Lung (tissue), 12 donors: Measurements from ENCODE around the gene CDH4. TPM values are rescaled to one million over a fixed set of nuclear protein-coding genes. Genes with fewer than 3 reads are reported as not detected.

ENCODE experiments used
- ATAC-seq: fragments of 200-7000 bp; cut with Tn5 transposase; one replicate; pipeline ENCODE4 v1.9.1; 2020; ENCODE audit warnings: moderate number of reproducible peaks; ENCODE audit not compliant: insufficient read depth, low FRiP score
- DNase-seq, 3 donors: peaks; one replicate each; pipeline ENCODE4 v3.0.0-alpha.2; 2013 to 2017
- H3K27ac ChIP-seq, 2 donors: one replicate each; pipeline ENCODE4 v1.5.1; 2013; ENCODE audit warnings: mild to moderate bottlenecking in 2 of 2, moderate library complexity in 2 of 2, control low read depth in 1 of 2, inconsistent platforms in 1 of 2, low read depth in 1 of 2, low read length in 1 of 2
- H3K27me3 ChIP-seq, 3 donors: one replicate each; pipeline ENCODE4 v1.5.1; 2013; ENCODE audit warnings: low read length in 2 of 3; ENCODE audit not compliant: control insufficient read depth in 3 of 3, insufficient read depth in 3 of 3
- H3K36me3 ChIP-seq, 4 donors: one replicate each; pipeline ENCODE4 v1.5.1; 2013; ENCODE audit warnings: low read length in 4 of 4, mild to moderate bottlenecking in 1 of 4, moderate library complexity in 1 of 4; ENCODE audit not compliant: control insufficient read depth in 4 of 4, insufficient read depth in 4 of 4
- H3K4me1 ChIP-seq, 5 donors: one replicate each; pipeline ENCODE4 v1.5.1; 2013; ENCODE audit warnings: low read length in 5 of 5, mild to moderate bottlenecking in 2 of 5, moderate library complexity in 1 of 5; ENCODE audit not compliant: control insufficient read depth in 5 of 5, insufficient read depth in 5 of 5
- H3K4me3 ChIP-seq: one replicate; pipeline ENCODE4 v1.5.1; 2013; ENCODE audit warnings: mild to moderate bottlenecking, control low read depth, moderate library complexity
- H3K9ac ChIP-seq, 2 donors: one replicate each; pipeline ENCODE4 v1.5.1; 2013; ENCODE audit warnings: low read length in 2 of 2, control low read depth in 1 of 2; ENCODE audit not compliant: insufficient read depth in 1 of 2
- H3K9me3 ChIP-seq, 4 donors: one replicate each; pipeline ENCODE4 v1.5.1; 2013; ENCODE audit warnings: low read length in 3 of 4, mild to moderate bottlenecking in 1 of 4, moderate library complexity in 1 of 4; ENCODE audit not compliant: control insufficient read depth in 4 of 4, insufficient read depth in 3 of 4
- CTCF ChIP-seq: IDR thresholded peaks from 2 replicates; pipeline ENCODE4 v1.5.1; 2012; ENCODE audit warnings: mild to moderate bottlenecking; ENCODE audit errors: control extremely low read depth, extremely low read depth
- WGBS, 2 donors: extraction: QIAGEN DNeasy Blood & Tissue Kit; methylation state at CpG; one replicate each; pipeline ENCODE4 v1.1.7; 2013; 5-methylcytosine and 5-hydroxymethylcytosine counted together
- polyA plus RNA-seq, 2 donors: library from polyadenylated mRNA; stranded (reverse); fragments of 200-250 nt; gene quantifications; one replicate each; pipeline ENCODE4 v1.2.1, GENCODE V29; 2013
- total RNA-seq, 2 donors: library from RNA; depleted of rRNA in 1 of 2; stranded (reverse); fragments of >200 nt in 1 of 2; gene quantifications; one replicate each; pipeline ENCODE4 v1.2.1, GENCODE V29; 2014 to 2021
- donor health status: control.
- donor health status: control.
- donor health status: Bipolar disorder and iron deficiency.
- donor health status: healthy.
- donor health status: DM: yes; HTN: yes; CAD: no.

Gene CDH4
- total and polyA plus RNA-seq, 4 donors: 0.10 to 2.1 (median 0.34) TPM

GRCh38 chr20:61517419-61517818 is 265.4 kb downstream of the CDH4 start:
- DNase-seq: no peak
- Histone ChIP-seq H3K9ac (no peak overlapping the region), H3K4me1 (no peaks in the 10 kb centered on the region), H3K4me3 (no peak overlapping the region), H3K9me3 (peaks cover 0 to 3% (median 0%) of the 10 kb centered on the region in 4 donors), H3K27ac (no peak overlapping the region), H3K27me3 (no peaks in the 10 kb centered on the region), H3K36me3 (no peaks in the 10 kb centered on the region)
- WGBS, 2 donors: 61 to 85% methylated on average over 9 of the region's 9 CpGs
- no peak for ATAC-seq
- no peak for TF ChIP-seq CTCF

- TF ChIP-seq CTCF: no peak
- 90 to 92% methylated on average over 5 of the region's 5 CpGs for WGBS, 2 donors
- H3K27ac ChIP-seq: no peak overlapping the region
- H3K4me3 ChIP-seq: no peak overlapping the region
- peaks cover 0 to 5% (median 0%) of the 10 kb centered on the region in 4 donors for H3K9me3 ChIP-seq
- DNase-seq (no peak), ATAC-seq (no peak)
- no peaks in the 10 kb centered on the region for H3K36me3 ChIP-seq
- no peak overlapping the region for H3K9ac ChIP-seq
- peaks cover 0 to 4% (median 0%) of the 10 kb centered on the region in 3 donors for H3K27me3 ChIP-seq
- H3K4me1 ChIP-seq: no peaks in the 10 kb centered on the region
Measured at GRCh38 chr20:61518424-61518951, 266.4 kb downstream of the CDH4 start.

GRCh38 chr20:61519488-61519887 is 267.4 kb downstream of the CDH4 start:
- Histone ChIP-seq H3K27me3 (peaks cover 0 to 4% (median 0%) of the 10 kb centered on the region in 3 donors), H3K27ac (no peak overlapping the region), H3K4me1 (no peaks in the 10 kb centered on the region), H3K9ac (no peak overlapping the region), H3K36me3 (no peaks in the 10 kb centered on the region), H3K9me3 (peaks cover 0 to 5% (median 0%) of the 10 kb centered on the region in 4 donors), H3K4me3 (no peak overlapping the region)
- ATAC-seq (no peak), DNase-seq (no peak)
- TF ChIP-seq CTCF: no peak
- 89 to 93% methylated on average over 17 of the region's 17 CpGs for WGBS, 2 donors
